ENCODE results near the gene E2F6. TPM values are rescaled to one million over a fixed set of nuclear protein-coding genes. Genes with fewer than 3 reads are reported as not detected.
A peak's percentile ranks its signal among the peaks of the same experiment; 100 is the strongest.

The E2F6 gene
- total and polyA plus RNA-seq, 2 experiments from 2014 or later = 22.6 to 27.2 TPM

DNA sequence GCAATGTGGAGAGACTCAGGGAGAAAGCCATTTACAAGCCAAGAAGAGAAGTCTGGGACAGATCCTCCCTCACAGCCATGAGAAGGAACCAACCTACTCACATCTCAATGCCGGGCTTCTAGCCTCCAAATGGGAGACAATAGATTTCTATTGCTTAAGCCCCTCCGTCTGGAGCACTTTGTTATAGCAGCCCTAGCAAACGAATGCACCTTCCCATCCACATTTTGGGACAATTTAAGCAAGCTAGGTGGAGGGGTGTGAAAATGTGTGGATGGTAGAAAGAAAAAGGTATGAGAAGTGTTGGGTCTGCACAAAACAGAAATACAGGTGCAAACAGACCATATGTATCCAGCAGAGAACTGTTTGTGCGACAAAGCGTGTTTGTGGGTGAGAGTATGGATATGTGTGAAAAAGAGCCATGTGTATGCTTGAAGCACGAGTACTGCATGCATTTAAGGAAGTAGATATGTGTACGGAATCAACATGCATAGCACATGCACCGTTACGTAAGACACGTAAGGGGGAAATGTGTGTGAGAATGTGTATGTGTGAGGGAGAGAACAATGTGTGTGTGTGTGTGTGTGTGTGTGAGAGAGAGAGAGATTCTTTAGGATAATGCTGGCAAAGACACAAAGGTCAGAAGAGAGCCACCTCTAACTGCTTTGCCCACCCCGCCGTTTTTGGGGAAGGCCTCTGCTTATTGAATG is 13.1 kb upstream of the E2F6 start:
- TF ChIP-seq, protein P1, sequence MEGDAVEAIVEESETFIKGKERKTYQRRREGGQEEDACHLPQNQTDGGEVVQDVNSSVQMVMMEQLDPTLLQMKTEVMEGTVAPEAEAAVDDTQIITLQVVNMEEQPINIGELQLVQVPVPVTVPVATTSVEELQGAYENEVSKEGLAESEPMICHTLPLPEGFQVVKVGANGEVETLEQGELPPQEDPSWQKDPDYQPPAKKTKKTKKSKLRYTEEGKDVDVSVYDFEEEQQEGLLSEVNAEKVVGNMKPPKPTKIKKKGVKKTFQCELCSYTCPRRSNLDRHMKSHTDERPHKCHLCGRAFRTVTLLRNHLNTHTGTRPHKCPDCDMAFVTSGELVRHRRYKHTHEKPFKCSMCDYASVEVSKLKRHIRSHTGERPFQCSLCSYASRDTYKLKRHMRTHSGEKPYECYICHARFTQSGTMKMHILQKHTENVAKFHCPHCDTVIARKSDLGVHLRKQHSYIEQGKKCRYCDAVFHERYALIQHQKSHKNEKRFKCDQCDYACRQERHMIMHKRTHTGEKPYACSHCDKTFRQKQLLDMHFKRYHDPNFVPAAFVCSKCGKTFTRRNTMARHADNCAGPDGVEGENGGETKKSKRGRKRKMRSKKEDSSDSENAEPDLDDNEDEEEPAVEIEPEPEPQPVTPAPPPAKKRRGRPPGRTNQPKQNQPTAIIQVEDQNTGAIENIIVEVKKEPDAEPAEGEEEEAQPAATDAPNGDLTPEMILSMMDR (IDR thresholded peaks at IDR 0.05; ENCODE audit: low read depth, low read length) = no peak
- no peak overlapping the region for H3K27ac ChIP-seq
- H3K4me3 ChIP-seq = no peak overlapping the region
- no peaks in the 10 kb centered on the region for H3K36me3 ChIP-seq
- H3K9me3 ChIP-seq (ENCODE audit: low read depth) = no peaks in the 10 kb centered on the region
- DNase-seq (ENCODE audit: low read depth in 1 of 2, low spot score in 1 of 2) = no peak
- no peaks in the 10 kb centered on the region for H3K4me1 ChIP-seq (ENCODE audit: low read depth)
- no peaks in the 10 kb centered on the region for H3K27me3 ChIP-seq

DNA sequence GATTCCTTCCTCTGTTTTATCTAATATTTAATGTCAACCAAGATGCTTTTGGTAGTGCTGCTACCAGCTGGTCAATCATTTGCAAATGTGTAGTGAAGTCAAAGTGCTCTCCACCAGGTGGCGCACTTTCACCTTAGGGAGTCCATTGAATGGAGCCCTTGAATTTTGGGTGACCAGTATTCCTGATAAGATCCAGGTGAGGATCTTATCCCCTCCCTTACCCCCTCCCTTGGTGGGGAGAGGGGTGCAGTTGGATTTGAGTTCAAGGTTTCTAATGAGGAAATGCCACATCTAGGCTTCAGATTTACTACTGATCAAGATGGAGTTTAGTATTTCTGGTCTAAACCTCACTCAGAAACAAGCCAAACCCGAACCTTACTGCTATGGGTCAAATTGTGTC is 12.0 kb upstream of the E2F6 start:
- DNase-seq (ENCODE audit: low read depth in 1 of 2, low spot score in 1 of 2) = peak; percentile 88 to 94
- Histone ChIP-seq H3K4me1 (ENCODE audit: low read depth) (no peaks in the 10 kb centered on the region), H3K9me3 (ENCODE audit: low read depth) (no peaks in the 10 kb centered on the region), H3K27ac (no peak overlapping the region), H3K4me3 (no peak overlapping the region), H3K36me3 (no peaks in the 10 kb centered on the region), H3K27me3 (no peaks in the 10 kb centered on the region)
- TF ChIP-seq, protein P1 (IDR thresholded peaks at IDR 0.05; ENCODE audit: low read depth, low read length) = peak; percentile 80

DNA sequence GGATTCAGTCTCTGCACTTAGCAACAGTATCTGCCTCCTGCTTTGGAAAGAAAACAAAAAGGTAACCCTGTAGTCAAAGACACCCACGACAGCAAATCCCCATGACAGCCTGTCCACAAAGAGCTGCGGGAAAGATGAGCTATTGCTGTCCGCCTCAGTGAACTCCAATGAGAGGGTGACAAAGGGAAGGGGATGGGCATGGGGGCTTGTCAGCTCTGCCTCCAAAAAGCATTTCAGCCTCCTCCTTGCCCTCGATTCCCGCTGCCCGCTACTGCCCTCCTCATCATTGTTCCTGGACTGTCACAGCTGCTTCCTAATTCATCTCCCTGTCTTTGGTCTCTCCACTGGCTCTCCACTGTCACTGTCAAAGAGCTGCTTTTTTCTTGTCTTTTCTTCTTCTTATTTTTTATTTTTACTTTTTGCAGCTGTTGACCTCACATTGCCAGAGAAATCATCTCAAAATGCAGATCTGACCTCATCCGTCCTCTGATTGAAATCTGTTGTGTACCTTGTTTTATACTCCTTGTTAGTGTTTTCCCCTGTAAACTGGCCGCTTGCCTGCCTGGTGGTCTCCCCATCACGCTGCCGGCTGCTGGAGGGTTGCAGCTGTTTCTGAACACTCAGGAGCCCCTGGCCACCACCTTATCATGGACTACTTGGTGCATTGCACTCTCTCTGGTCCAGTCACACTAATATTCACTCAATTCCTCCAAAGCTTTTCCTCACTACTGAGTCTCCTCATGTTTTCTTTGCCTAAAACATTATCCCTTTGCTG is 7.9 kb upstream of the E2F6 start:
- DNase-seq (ENCODE audit: low read depth in 1 of 2, low spot score in 1 of 2) = no peak
- Histone ChIP-seq H3K27ac (no peak overlapping the region), H3K36me3 (no peaks in the 10 kb centered on the region), H3K9me3 (ENCODE audit: low read depth) (no peaks in the 10 kb centered on the region), H3K4me1 (ENCODE audit: low read depth) (no peaks in the 10 kb centered on the region), H3K27me3 (no peaks in the 10 kb centered on the region), H3K4me3 (no peak overlapping the region)
- TF ChIP-seq, protein P1 (IDR thresholded peaks at IDR 0.05; ENCODE audit: low read depth, low read length) = no peak

DNA sequence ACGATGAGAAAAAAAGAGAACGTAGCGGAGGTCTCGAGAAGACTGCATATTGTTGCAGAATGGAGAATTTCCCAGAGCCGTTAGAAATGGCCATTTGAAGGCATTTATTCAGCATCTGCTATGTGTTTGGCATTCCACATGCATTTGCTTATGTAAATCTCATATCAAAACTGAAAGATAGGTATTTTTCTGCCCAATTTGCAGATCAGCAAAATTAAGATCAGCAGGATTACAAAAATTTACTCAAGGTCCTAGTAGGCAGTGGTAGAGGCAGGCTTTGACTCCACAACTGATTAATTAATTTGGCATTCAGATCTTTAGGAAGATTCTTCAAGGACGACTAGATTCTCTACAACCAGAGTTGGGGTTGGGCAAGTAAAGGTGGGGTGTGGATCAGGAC is 1.8 kb upstream of the E2F6 start:
- TF ChIP-seq, protein P1 (IDR thresholded peaks at IDR 0.05; ENCODE audit: low read depth, low read length) = no peak
- no peak for DNase-seq (ENCODE audit: low read depth in 1 of 2, low spot score in 1 of 2)
- Histone ChIP-seq H3K4me3 (no peak overlapping the region), H3K36me3 (no peaks in the 10 kb centered on the region), H3K9me3 (ENCODE audit: low read depth) (no peaks in the 10 kb centered on the region), H3K27me3 (no peaks in the 10 kb centered on the region), H3K27ac (no peak overlapping the region), H3K4me1 (ENCODE audit: low read depth) (peaks cover 3% of the 10 kb centered on the region)

DNA sequence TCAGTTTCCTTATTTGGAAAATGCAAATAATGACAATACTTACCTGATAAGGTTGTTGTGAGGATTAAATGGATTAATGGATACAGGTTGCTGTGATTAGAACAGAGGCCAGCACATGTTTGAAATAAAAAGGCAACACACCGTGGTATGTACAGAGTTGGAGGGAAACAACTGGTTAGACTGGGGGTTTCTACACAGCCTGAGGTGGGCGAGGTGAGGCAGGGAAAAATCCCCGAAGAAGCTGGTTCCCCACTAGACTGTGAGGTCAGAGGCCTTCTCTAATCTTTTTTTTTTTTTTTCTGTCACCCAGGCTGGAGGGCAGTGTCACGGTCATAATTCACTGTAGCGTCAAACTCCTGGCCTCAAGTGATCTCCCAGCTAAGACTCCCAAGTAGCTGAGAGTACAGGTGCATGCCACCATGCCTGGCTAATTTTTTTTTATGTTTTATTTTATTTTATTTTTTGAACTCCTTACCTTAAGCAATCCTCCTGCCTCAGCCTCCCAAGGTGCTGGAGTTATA is 1.2 kb upstream of the E2F6 start:
- peaks cover 3% of the 10 kb centered on the region for H3K4me1 ChIP-seq (ENCODE audit: low read depth)
- TF ChIP-seq, protein P1 (IDR thresholded peaks at IDR 0.05; ENCODE audit: low read depth, low read length) = no peak
- DNase-seq (ENCODE audit: low read depth in 1 of 2, low spot score in 1 of 2) = no peak
- H3K9me3 ChIP-seq (ENCODE audit: low read depth) = no peaks in the 10 kb centered on the region
- H3K27me3 ChIP-seq = no peaks in the 10 kb centered on the region
- H3K27ac ChIP-seq = no peak overlapping the region
- no peak overlapping the region for H3K4me3 ChIP-seq
- no peaks in the 10 kb centered on the region for H3K36me3 ChIP-seq
